Activated T-helper 2 cell treated with anti-CD3 and anti-CD28 coated beads, Interferon-gamma antibody, Interleukin-2, Interleukin-4, amounts not matched to agents 10 μg/mL and 5 μg/mL and 100 μg/mL, durations not matched to agents 14 hours and 24 hours and 36 hours (primary cell): ENCODE measurements around the gene ADAM8. TPM values are rescaled to one million over a fixed set of nuclear protein-coding genes. Genes with fewer than 3 reads are reported as not detected.

Experiments used
- DNase-seq: peaks from one replicate; pipeline ENCODE4 v3.0.0; 2021; ENCODE audit warnings: low spot score
- H3K27ac Mint-ChIP-seq: one replicate; pipeline ENCODE4 v1.8.0; 2021; ENCODE audit warnings: mixed read lengths
- H3K27me3 Mint-ChIP-seq: one replicate; pipeline ENCODE4 v1.8.0; 2021; ENCODE audit warnings: low read depth, mixed read lengths
- H3K36me3 Mint-ChIP-seq: one replicate; pipeline ENCODE4 v1.8.0; 2021; ENCODE audit warnings: low read depth, mixed read lengths
- H3K4me1 Mint-ChIP-seq: one replicate; pipeline ENCODE4 v1.8.0; 2021; ENCODE audit warnings: low read depth, mixed read lengths
- H3K4me3 Mint-ChIP-seq: one replicate; pipeline ENCODE4 v1.8.0; 2021; ENCODE audit warnings: low read depth, mild to moderate bottlenecking, moderate library complexity, mixed read lengths
- H3K9me3 Mint-ChIP-seq: one replicate; pipeline ENCODE4 v1.8.0; 2021; ENCODE audit warnings: mixed read lengths
- intact Hi-C: fragments of 100-400 bp; cut with micrococcal nuclease; formaldehyde crosslinking; loops from one replicate; pipeline ENCODE4 v1.15.1; 2023
- total RNA-seq: library from RNA; stranded (reverse); gene quantifications from 2 replicates; pipeline ENCODE4 v1.2.3, GENCODE V29; 2022

ADAM8 gene
- total RNA-seq, 1 donor from 2014 or later, result 214 TPM

GRCh38 chr10:133287832-133288500 lies 11.3 kb upstream of the ADAM8 start:
- no peaks in the 10 kb centered on the region for H3K4me1 Mint-ChIP-seq
- H3K4me3 Mint-ChIP-seq, result no peak overlapping the region
- H3K27ac Mint-ChIP-seq, result no peak overlapping the region
- intact Hi-C loops, result no loop called here
- H3K27me3 Mint-ChIP-seq, result no peaks in the 10 kb centered on the region
- no peak for DNase-seq
- H3K9me3 Mint-ChIP-seq, result no peaks in the 10 kb centered on the region
- H3K36me3 Mint-ChIP-seq, result peaks cover 63% of the 10 kb centered on the region

GRCh38 chr10:133286366-133286765 lies 9.7 kb upstream of the ADAM8 start:
- no peak overlapping the region for H3K27ac Mint-ChIP-seq
- intact Hi-C loops, result no loop called here
- no peak overlapping the region for H3K4me3 Mint-ChIP-seq
- H3K27me3 Mint-ChIP-seq, result no peaks in the 10 kb centered on the region
- H3K36me3 Mint-ChIP-seq, result peaks cover 67% of the 10 kb centered on the region
- no peaks in the 10 kb centered on the region for H3K9me3 Mint-ChIP-seq
- DNase-seq, result no peak
- H3K4me1 Mint-ChIP-seq, result no peaks in the 10 kb centered on the region

GRCh38 chr10:133285217-133285616 lies 8.5 kb upstream of the ADAM8 start:
- no peak overlapping the region for H3K4me3 Mint-ChIP-seq
- intact Hi-C loops, result no loop called here
- H3K9me3 Mint-ChIP-seq, result no peaks in the 10 kb centered on the region
- no peak for DNase-seq
- H3K36me3 Mint-ChIP-seq, result peaks cover 61% of the 10 kb centered on the region
- no peaks in the 10 kb centered on the region for H3K27me3 Mint-ChIP-seq
- H3K4me1 Mint-ChIP-seq, result no peaks in the 10 kb centered on the region
- H3K27ac Mint-ChIP-seq, result no peak overlapping the region

GRCh38 chr10:133283931-133284330 lies 7.3 kb upstream of the ADAM8 start:
- DNase-seq, result no peak
- Mint-ChIP-seq H3K4me3 (no peak overlapping the region), H3K36me3 (peaks cover 58% of the 10 kb centered on the region), H3K4me1 (peaks cover 2% of the 10 kb centered on the region), H3K9me3 (no peaks in the 10 kb centered on the region), H3K27ac (no peak overlapping the region), H3K27me3 (no peaks in the 10 kb centered on the region)
- intact Hi-C loops, result no loop called here

GRCh38 chr10:133282846-133283390 lies 6.2 kb upstream of the ADAM8 start:
- no peak for DNase-seq
- no peak overlapping the region for H3K27ac Mint-ChIP-seq
- intact Hi-C loops, result no loop called here
- no peaks in the 10 kb centered on the region for H3K9me3 Mint-ChIP-seq
- H3K4me1 Mint-ChIP-seq, result peaks cover 13% of the 10 kb centered on the region
- H3K36me3 Mint-ChIP-seq, result peaks cover 55% of the 10 kb centered on the region
- H3K4me3 Mint-ChIP-seq, result no peak overlapping the region
- H3K27me3 Mint-ChIP-seq, result no peaks in the 10 kb centered on the region

GRCh38 chr10:133281628-133282372 lies 5.1 kb upstream of the ADAM8 start:
- Mint-ChIP-seq H3K36me3 (peaks cover 48% of the 10 kb centered on the region), H3K27ac (no peak overlapping the region), H3K27me3 (no peaks in the 10 kb centered on the region), H3K4me1 (peaks cover 15% of the 10 kb centered on the region), H3K9me3 (no peaks in the 10 kb centered on the region), H3K4me3 (no peak overlapping the region)
- intact Hi-C loops, result no loop called here
- no peak for DNase-seq

- H3K27ac Mint-ChIP-seq, result no peak overlapping the region
- no peaks in the 10 kb centered on the region for H3K9me3 Mint-ChIP-seq
- no peak overlapping the region for H3K4me3 Mint-ChIP-seq
- H3K27me3 Mint-ChIP-seq, result no peaks in the 10 kb centered on the region
- intact Hi-C loops, result no loop called here
- DNase-seq, result no peak
- H3K36me3 Mint-ChIP-seq, result peaks cover 41% of the 10 kb centered on the region
- H3K4me1 Mint-ChIP-seq, result peaks cover 15% of the 10 kb centered on the region
Observed at GRCh38 chr10:133281084-133281483, 4.4 kb upstream of the ADAM8 start.

- Mint-ChIP-seq H3K4me1 (peaks cover 15% of the 10 kb centered on the region), H3K27me3 (no peaks in the 10 kb centered on the region), H3K27ac (no peak overlapping the region), H3K36me3 (peaks cover 41% of the 10 kb centered on the region), H3K4me3 (no peak overlapping the region), H3K9me3 (no peaks in the 10 kb centered on the region)
- intact Hi-C loops, result no loop called here
- no peak for DNase-seq
Observed at GRCh38 chr10:133280391-133281059, 3.9 kb upstream of the ADAM8 start.

GRCh38 chr10:133279326-133280226 lies 2.9 kb upstream of the ADAM8 start:
- H3K27me3 Mint-ChIP-seq, result no peaks in the 10 kb centered on the region
- H3K36me3 Mint-ChIP-seq, result peaks cover 43% of the 10 kb centered on the region
- intact Hi-C loops, result no loop called here
- H3K4me1 Mint-ChIP-seq, result peaks cover 18% of the 10 kb centered on the region
- H3K4me3 Mint-ChIP-seq, result no peak overlapping the region
- H3K27ac Mint-ChIP-seq, result no peak overlapping the region
- no peak for DNase-seq
- no peaks in the 10 kb centered on the region for H3K9me3 Mint-ChIP-seq

GRCh38 chr10:133278577-133279265 lies 2.1 kb upstream of the ADAM8 start:
- Mint-ChIP-seq H3K4me1 (peaks cover 18% of the 10 kb centered on the region), H3K27me3 (no peaks in the 10 kb centered on the region), H3K9me3 (no peaks in the 10 kb centered on the region), H3K4me3 (peak overlapping the region; percentile 79), H3K36me3 (peaks cover 38% of the 10 kb centered on the region), H3K27ac (peak overlapping the region; percentile 69)
- peak; percentile 59 for DNase-seq
- intact Hi-C loops, result no loop called here

- Mint-ChIP-seq H3K4me1 (peaks cover 18% of the 10 kb centered on the region), H3K27ac (peak overlapping the region; percentile 69), H3K4me3 (peak overlapping the region; percentile 79), H3K36me3 (peaks cover 35% of the 10 kb centered on the region), H3K9me3 (no peaks in the 10 kb centered on the region), H3K27me3 (no peaks in the 10 kb centered on the region)
- intact Hi-C loops, result no loop called here
- no peak for DNase-seq
Observed at GRCh38 chr10:133277993-133278576, 1.4 kb upstream of the ADAM8 start.
